H1 (cell line): ENCODE measurements around the gene KANSL1. TPM values are rescaled to one million over a fixed set of nuclear protein-coding genes. Genes with fewer than 3 reads are reported as not detected.

Source experiments
- CTCF ChIA-PET: fragments of 300-600 bp; sonication (Branson Sonifier 250); formaldehyde crosslinking; loops from one replicate; lab custom pipeline; 2021; ENCODE audit not compliant: partially characterized antibody; lab: Charles Lee
- POLR2A ChIA-PET: fragments of 300-600 bp; sonication (Branson Sonifier 250); formaldehyde crosslinking; loops from one replicate; lab custom pipeline; 2021; ENCODE audit warnings: inconsistent platforms; ENCODE audit not compliant: partially characterized antibody; lab: Charles Lee
- DNase-seq, 2 experiments: peaks; one replicate each; pipeline versions ENCODE4 v3.0.0 to v3.0.0-alpha.2; 2010 to 2022; ENCODE audit warnings: low spot score in 2 of 2, low read depth in 1 of 2, mixed read lengths in 1 of 2
- FAIRE-seq: peaks from 2 replicates; lab custom pipeline; 2011; peaks lifted over from hg19 to GRCh38; lab: Jason Lieb, UNC
- H2AFZ ChIP-seq: 2 replicates; pipeline ENCODE4 v1.8.1; 2012; ENCODE audit warnings: low read length, inconsistent platforms
- H2AK5ac ChIP-seq: 2 replicates; pipeline ENCODE4 v1.6.1; 2013; ENCODE audit warnings: low read depth, low read length
- H2BK120ac ChIP-seq: replicated peaks from 2 replicates; pipeline ENCODE3; 2013; ENCODE audit warnings: low read depth, low read length, inconsistent platforms
- H2BK12ac ChIP-seq: 2 replicates; pipeline ENCODE4 v1.6.1; 2013; ENCODE audit warnings: low read depth, low read length
- H2BK15ac ChIP-seq: 2 replicates; pipeline ENCODE4 v1.6.1; 2013; ENCODE audit warnings: low read length
- H2BK20ac ChIP-seq: 2 replicates; pipeline ENCODE4 v1.6.1; 2013; ENCODE audit warnings: low read length
- H2BK5ac ChIP-seq: 2 replicates; pipeline ENCODE4 v1.6.1; 2013; ENCODE audit warnings: low read depth, low read length
- H3K14ac ChIP-seq: 2 replicates; pipeline ENCODE4 v1.6.1; 2013; ENCODE audit warnings: inconsistent platforms; ENCODE audit not compliant: insufficient read length
- H3K18ac ChIP-seq: 2 replicates; pipeline ENCODE4 v1.6.1; 2013; ENCODE audit warnings: low read length; ENCODE audit errors: extremely low read depth
- H3K23ac ChIP-seq: 2 replicates; pipeline ENCODE4 v1.6.1; 2013; ENCODE audit warnings: inconsistent platforms; ENCODE audit not compliant: insufficient read length
- H3K23me2 ChIP-seq: 2 replicates; pipeline ENCODE4 v1.6.1; 2013; ENCODE audit warnings: low read depth, low read length
- H3K27ac ChIP-seq: 2 replicates; pipeline ENCODE4 v1.6.1; 2011; ENCODE audit warnings: low read depth, low read length, inconsistent platforms
- H3K27me3 ChIP-seq, 4 experiments: replicated peaks in 1 of 4; 1 replicate in 1 of 4; 2 replicates in 3 of 4; pipeline versions ENCODE4 v1.6.1 to v1.8.1; 2011 to 2013; ENCODE audit warnings: low read length in 3 of 4, mild to moderate bottlenecking in 3 of 4, inconsistent platforms in 2 of 4, mixed read lengths in 2 of 4, moderate library complexity in 1 of 4; ENCODE audit not compliant: control insufficient read depth in 3 of 4, insufficient read depth in 3 of 4; ENCODE audit errors: extremely low read depth in 1 of 4
- H3K36me3 ChIP-seq, 4 experiments: 2 replicates each; pipeline versions ENCODE4 v1.6.1 to v1.8.1; 2011 to 2013; ENCODE audit warnings: mild to moderate bottlenecking in 4 of 4, low read length in 3 of 4, moderate library complexity in 2 of 4, control low read depth in 1 of 4, inconsistent platforms in 1 of 4; ENCODE audit not compliant: insufficient read depth in 4 of 4, control insufficient read depth in 2 of 4
- H3K4ac ChIP-seq: replicated peaks from 2 replicates; pipeline ENCODE3; 2013; ENCODE audit warnings: low read length, low read depth, mixed read lengths, inconsistent platforms; ENCODE audit not compliant: insufficient read length
- H3K4me1 ChIP-seq, 4 experiments: replicated peaks in 1 of 4; 1 replicate in 1 of 4; 2 replicates in 3 of 4; pipeline versions ENCODE4 v1.6.1 to v1.8.1; 2011 to 2013; ENCODE audit warnings: low read length in 3 of 4, inconsistent platforms in 2 of 4, mixed read lengths in 1 of 4; ENCODE audit not compliant: insufficient read depth in 4 of 4, control insufficient read depth in 3 of 4
- H3K4me2 ChIP-seq, 2 experiments: 2 replicates each; pipeline versions ENCODE4 v1.6.1 to v1.8.1; 2011 to 2013; ENCODE audit warnings: low read depth in 2 of 2, low read length in 2 of 2, control low read depth in 1 of 2, inconsistent platforms in 1 of 2, mild to moderate bottlenecking in 1 of 2; ENCODE audit not compliant: insufficient read depth in 1 of 2
- H3K4me3 ChIP-seq, 4 experiments: fragments of 200-600, 300-600 bp in 1 of 4; sonication (generic), shearing (Covaris generic), sonication (Bioruptor Twin) in 1 of 4; 2 replicates each; pipeline versions ENCODE4 v1.5.1 to v1.8.1; 2011 to 2016; ENCODE audit warnings: low read length in 4 of 4, low read depth in 3 of 4, control low read depth in 2 of 4, inconsistent platforms in 2 of 4, mild to moderate bottlenecking in 2 of 4, mixed read lengths in 1 of 4, moderate library complexity in 1 of 4; ENCODE audit not compliant: insufficient read depth in 2 of 4; ENCODE audit errors: extremely low read depth in 1 of 4
- H3K56ac ChIP-seq: replicated peaks from 2 replicates; pipeline ENCODE3; 2013; ENCODE audit warnings: low read depth, mild to moderate bottlenecking, mixed read lengths, low read length, inconsistent platforms; ENCODE audit not compliant: insufficient read length
- H3K79me1 ChIP-seq: 2 replicates; pipeline ENCODE4 v1.6.1; 2013; ENCODE audit warnings: low read depth, low read length, control low read depth
- H3K79me2 ChIP-seq, 2 experiments: 2 replicates each; pipeline versions ENCODE4 v1.6.1 to v1.8.1; 2012 to 2013; ENCODE audit warnings: low read length in 2 of 2, mild to moderate bottlenecking in 2 of 2, inconsistent platforms in 1 of 2; ENCODE audit not compliant: insufficient read depth in 2 of 2, control insufficient read depth in 1 of 2
- H3K9ac ChIP-seq, 4 experiments: replicated peaks in 1 of 4; 1 replicate in 1 of 4; 2 replicates in 3 of 4; pipeline versions ENCODE4 v1.6.1 to v1.8.1; 2011 to 2013; ENCODE audit warnings: low read depth in 3 of 4, low read length in 3 of 4, control low read depth in 2 of 4, mild to moderate bottlenecking in 2 of 4, moderate library complexity in 2 of 4, inconsistent platforms in 1 of 4; ENCODE audit errors: extremely low read depth in 1 of 4
- H3K9me3 ChIP-seq, 2 experiments: 2 replicates each; pipeline versions ENCODE4 v1.6.1 to v1.8.1; 2012 to 2013; ENCODE audit warnings: mild to moderate bottlenecking in 2 of 2, moderate library complexity in 2 of 2, control low read depth in 1 of 2, inconsistent platforms in 1 of 2, low read depth in 1 of 2, low read length in 1 of 2, mixed read lengths in 1 of 2; ENCODE audit not compliant: insufficient read depth in 2 of 2
- H4K20me1 ChIP-seq, 2 experiments: replicated peaks in 1 of 2; 2 replicates each; pipeline versions ENCODE3 to v1.8.1; 2011 to 2013; ENCODE audit warnings: inconsistent platforms in 2 of 2, low read length in 2 of 2, mild to moderate bottlenecking in 1 of 2; ENCODE audit not compliant: insufficient read depth in 2 of 2, control insufficient read depth in 1 of 2
- H4K5ac ChIP-seq: 2 replicates; pipeline ENCODE4 v1.6.1; 2013; ENCODE audit warnings: low read length, low read depth, mixed read lengths, inconsistent platforms; ENCODE audit not compliant: insufficient read length
- H4K8ac ChIP-seq: 2 replicates; pipeline ENCODE4 v1.8.0; 2013; ENCODE audit warnings: mild to moderate bottlenecking, moderate library complexity, low read length, inconsistent platforms; ENCODE audit not compliant: insufficient read depth; ENCODE audit errors: extremely low read depth
- H4K91ac ChIP-seq: replicated peaks from 2 replicates; pipeline ENCODE3; 2013; ENCODE audit warnings: low read length, mixed read lengths, inconsistent platforms; ENCODE audit not compliant: insufficient read length
- ATF3 ChIP-seq: IDR thresholded peaks from 2 replicates; pipeline ENCODE4 v1.6.1; 2011; ENCODE audit warnings: low read depth, mild to moderate bottlenecking, low read length; ENCODE audit not compliant: insufficient read depth
- CEBPB ChIP-seq: IDR thresholded peaks from 2 replicates; pipeline ENCODE4 v1.6.1; 2012; ENCODE audit warnings: low read depth, low read length
- CHD2 ChIP-seq: IDR thresholded peaks from 2 replicates; pipeline ENCODE4 v1.6.1; 2012; ENCODE audit warnings: low read length, improper control_type of control experiment
- CREB1 ChIP-seq: IDR thresholded peaks from 2 replicates; pipeline ENCODE4 v1.6.1; 2012; ENCODE audit warnings: inconsistent platforms
- E2F6 ChIP-seq: IDR thresholded peaks from 2 replicates; pipeline ENCODE4 v1.6.1; 2012; ENCODE audit warnings: inconsistent platforms
- EP300 ChIP-seq, 2 experiments: IDR thresholded peaks; 1 replicate in 1 of 2; 2 replicates in 1 of 2; pipeline ENCODE4 v1.6.1; 2011 to 2012; ENCODE audit warnings: low read depth in 2 of 2, low read length in 2 of 2, mild to moderate bottlenecking in 2 of 2, borderline replicate concordance in 1 of 2, inconsistent platforms in 1 of 2, moderate library complexity in 1 of 2
- GABPA ChIP-seq: IDR thresholded peaks from 2 replicates; pipeline ENCODE4 v1.6.1; 2011; ENCODE audit warnings: mild to moderate bottlenecking, low read length, moderate library complexity, borderline replicate concordance; ENCODE audit not compliant: insufficient read depth
- KDM1A ChIP-seq: fragments of 200-600, 300-600 bp; sonication (generic); IDR thresholded peaks from 2 replicates; pipeline ENCODE4 v1.7.1; 2016; ENCODE audit warnings: mild to moderate bottlenecking, low read length, borderline replicate concordance
- NANOG ChIP-seq: IDR thresholded peaks from 2 replicates; pipeline ENCODE4 v1.6.1; 2011; ENCODE audit warnings: low read length, low read depth, mild to moderate bottlenecking, inconsistent platforms; ENCODE audit not compliant: insufficient read depth, poor library complexity, severe bottlenecking
- SIN3A ChIP-seq, 2 experiments: IDR thresholded peaks in 1 of 2; conservative IDR thresholded peaks in 1 of 2; 2 replicates each; pipeline ENCODE4 v1.6.1; 2011 to 2012; ENCODE audit warnings: low read length in 2 of 2, improper control_type of control experiment in 1 of 2, low read depth in 1 of 2, mild to moderate bottlenecking in 1 of 2
- SIRT6 ChIP-seq: IDR thresholded peaks from one replicate; pipeline ENCODE4 v1.7.1; 2012; ENCODE audit warnings: low read length, inconsistent platforms
- SIX5 ChIP-seq: IDR thresholded peaks from 2 replicates; pipeline ENCODE4 v1.6.1; 2011; ENCODE audit warnings: mild to moderate bottlenecking, low read depth, low read length
- SP1 ChIP-seq: IDR thresholded peaks from 2 replicates; pipeline ENCODE4 v1.6.1; 2011; ENCODE audit warnings: low read depth, low read length
- WGBS, 2 experiments: shearing (Covaris generic) in 1 of 2; methylation state at CpG; one replicate each; pipeline versions ENCODE4 v1.1.6 to v1.1.7; 2013 to 2015; ENCODE audit warnings: low lambda C conversion rate in 2 of 2, mixed read lengths in 2 of 2, inconsistent platforms in 1 of 2, low coverage in 1 of 2, missing lambda C conversion rate in 1 of 2; ENCODE audit not compliant: insufficient replicate concordance in 2 of 2, insufficient coverage in 1 of 2, insufficient read length in 1 of 2; ENCODE audit errors: extremely low coverage in 1 of 2, missing lambda C conversion rate in 1 of 2; 5-methylcytosine and 5-hydroxymethylcytosine counted together
- polyA plus RNA-seq, 7 experiments: library from polyadenylated mRNA; depleted of rRNA in 3 of 7; stranded (reverse) in 5 of 7; unstranded in 2 of 7; fragments of >200 nt in 5 of 7; fragments of 200-250 nt in 2 of 7; gene quantifications; 1 replicate in 5 of 7; 2 replicates in 1 of 7; 4 replicates in 1 of 7; pipeline versions ENCODE4 v1.2.1 to v1.2.3, GENCODE V29; 2011 to 2013; ENCODE audit warnings: missing spikeins in 2 of 7, mixed read lengths in 2 of 7
- total RNA-seq: library from RNA; stranded (reverse); fragmentation: NEBNext Ultra II Directional; extraction: Animal tissue kit (Norgen Biotek cat#: 25700); gene quantifications from 2 replicates; pipeline ENCODE4 v1.2.1, GENCODE V29; 2021

The KANSL1 gene
- total and polyA plus RNA-seq, 2 of the 8 experiments (the other 6 are each of a cell fraction or from before 2014, with no cell fraction given) = 34.0 to 128 TPM

GRCh38 chr17:46198233-46198632 is 5.0 kb upstream of the KANSL1 start:
- no peak overlapping the region for H4K91ac ChIP-seq
- peaks cover 6 to 14% of the 10 kb centered on the region in 2 experiments for H3K9me3 ChIP-seq
- H2BK120ac ChIP-seq = no peak overlapping the region
- WGBS, 2 experiments = 100% methylated on average over 1 of the region's 1 CpG; no CpG with 5 or more reads in 1 of the 2 experiments
- no peak overlapping the region for H2BK12ac ChIP-seq
- H3K4me3 ChIP-seq = no peak overlapping the region
- no peak overlapping the region for H3K23ac ChIP-seq
- H3K18ac ChIP-seq = no peak overlapping the region
- no peak overlapping the region for H2AFZ ChIP-seq
- DNase-seq (no peak), FAIRE-seq (no peak)
- H2BK5ac ChIP-seq = no peak overlapping the region
- no peak overlapping the region for H2AK5ac ChIP-seq
- no peak overlapping the region for H2BK20ac ChIP-seq
- peaks cover 0 to 4% (median 3%) of the 10 kb centered on the region in 4 experiments; a peak in 5 of 7 replicates for H3K4me1 ChIP-seq
- H3K14ac ChIP-seq = no peak overlapping the region
- peaks cover 21% of the 10 kb centered on the region for H3K79me1 ChIP-seq
- POLR2A ChIA-PET = interaction anchor here (1.2 kb wide), 1 partner anchor 12 kb away, joined by 4 read pairs; no protein-coding TSS in a partner anchor
- H4K8ac ChIP-seq = no peak overlapping the region
- H3K36me3 ChIP-seq = peaks cover 0 to 9% (median 3%) of the 10 kb centered on the region in 4 experiments; a peak in 3 of 8 replicates
- no peak overlapping the region for H3K27ac ChIP-seq
- no peak overlapping the region for H2BK15ac ChIP-seq
- CTCF ChIA-PET = interaction anchor here (1.1 to 7.0 kb wide), 3 partner anchors 10 to 139 kb away, joined by 3 to 84 read pairs (median 16); no protein-coding TSS in a partner anchor
- H3K23me2 ChIP-seq = peaks cover 5% of the 10 kb centered on the region; the same call in 1 of the 2 replicates
- no peak overlapping the region for H4K5ac ChIP-seq
- H3K4ac ChIP-seq = no peak overlapping the region
- H3K27me3 ChIP-seq = no peaks in the 10 kb centered on the region
- peaks cover 5 to 92% of the 10 kb centered on the region in 2 experiments; a peak in 3 of 4 replicates for H3K79me2 ChIP-seq
- H3K4me2 ChIP-seq = no peak overlapping the region
- H3K56ac ChIP-seq = no peak overlapping the region
- peaks cover 11 to 14% of the 10 kb centered on the region in 2 experiments for H4K20me1 ChIP-seq
- no peak overlapping the region for H3K9ac ChIP-seq
- TF ChIP-seq GABPA (no peak), SIX5 (no peak), CHD2 (no peak), KDM1A (no peak), EP300 (IDR thresholded peaks at IDR 0.05; ENCODE audit: borderline replicate concordance in 1 of 2, low read depth in 2 of 2, low read length in 2 of 2) (no peak), ATF3 (no peak), E2F6 (no peak), CREB1 (no peak), SIRT6 (no peak), NANOG (no peak), SIN3A (conservative IDR thresholded peaks at IDR 0.05 in 1 of 2, IDR thresholded peaks at IDR 0.05 in 1 of 2; ENCODE audit: low read depth in 1 of 2, low read length in 2 of 2) (no peak), CEBPB (no peak), SP1 (no peak)
